Measurements from ENCODE around the gene SAMD4B. TPM values are rescaled to one million over a fixed set of nuclear protein-coding genes. Genes with fewer than 3 reads are reported as not detected.

SAMD4B gene
- total and polyA plus RNA-seq, 9 of the 15 experiments (the other 6 are each of a cell fraction or from before 2014, with no cell fraction given), result 3.4 to 90.5 (median 38.0) TPM

GRCh38 chr19:39401070-39401548 is 58.9 kb downstream of the SAMD4B start (continued):
- TF ChIP-seq KLF1 (tag; IDR thresholded peaks at IDR 0.05) (no peak), KAT8 (IDR thresholded peaks at IDR 0.05; ENCODE audit: low read depth) (no peak), WHSC1 (IDR thresholded peaks at IDR 0.05; ENCODE audit: low read length) (no peak), DPF2 (IDR thresholded peaks at IDR 0.05) (peak; percentile 86; the same call in 1 of the 2 replicates), TAL1 (IDR thresholded peaks at IDR 0.05) (no peak), GMEB1 (CRISPR knock-in tag; IDR thresholded peaks at IDR 0.05) (no peak), SREBF2 (CRISPR knock-in tag; IDR thresholded peaks at IDR 0.05) (no peak), CCAR2 (IDR thresholded peaks at IDR 0.05; ENCODE audit: low read depth, low read length) (no peak), ELF4 (CRISPR knock-in tag; IDR thresholded peaks at IDR 0.05) (no peak), MAFK (IDR thresholded peaks at IDR 0.05; ENCODE audit: low read length) (no peak), ID3 (CRISPR knock-in tag; IDR thresholded peaks at IDR 0.05) (no peak), ID3 (tag; IDR thresholded peaks at IDR 0.05) (no peak), MECOM (CRISPR knock-in tag; IDR thresholded peaks at IDR 0.05) (no peak), FOXA3 (CRISPR knock-in tag; conservative IDR thresholded peaks at IDR 0.05 in 1 of 2, IDR thresholded peaks at IDR 0.05 in 1 of 2) (0 out of 4 replicates have a peak, but pooled peaks of 1 of the 2 experiments have one; percentile 43), DDX20 (tag; IDR thresholded peaks at IDR 0.05; ENCODE audit: low read depth) (no peak), DIDO1 (tag; IDR thresholded peaks at IDR 0.05; ENCODE audit: low read depth) (no peak), MEF2D (tag; conservative IDR thresholded peaks at IDR 0.05; ENCODE audit: low read depth) (no peak)
- TF ChIP-seq, protein P1, sequence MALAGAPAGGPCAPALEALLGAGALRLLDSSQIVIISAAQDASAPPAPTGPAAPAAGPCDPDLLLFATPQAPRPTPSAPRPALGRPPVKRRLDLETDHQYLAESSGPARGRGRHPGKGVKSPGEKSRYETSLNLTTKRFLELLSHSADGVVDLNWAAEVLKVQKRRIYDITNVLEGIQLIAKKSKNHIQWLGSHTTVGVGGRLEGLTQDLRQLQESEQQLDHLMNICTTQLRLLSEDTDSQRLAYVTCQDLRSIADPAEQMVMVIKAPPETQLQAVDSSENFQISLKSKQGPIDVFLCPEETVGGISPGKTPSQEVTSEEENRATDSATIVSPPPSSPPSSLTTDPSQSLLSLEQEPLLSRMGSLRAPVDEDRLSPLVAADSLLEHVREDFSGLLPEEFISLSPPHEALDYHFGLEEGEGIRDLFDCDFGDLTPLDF (CRISPR knock-in tag; IDR thresholded peaks at IDR 0.05), result no peak
- TF ChIP-seq, protein P2, sequence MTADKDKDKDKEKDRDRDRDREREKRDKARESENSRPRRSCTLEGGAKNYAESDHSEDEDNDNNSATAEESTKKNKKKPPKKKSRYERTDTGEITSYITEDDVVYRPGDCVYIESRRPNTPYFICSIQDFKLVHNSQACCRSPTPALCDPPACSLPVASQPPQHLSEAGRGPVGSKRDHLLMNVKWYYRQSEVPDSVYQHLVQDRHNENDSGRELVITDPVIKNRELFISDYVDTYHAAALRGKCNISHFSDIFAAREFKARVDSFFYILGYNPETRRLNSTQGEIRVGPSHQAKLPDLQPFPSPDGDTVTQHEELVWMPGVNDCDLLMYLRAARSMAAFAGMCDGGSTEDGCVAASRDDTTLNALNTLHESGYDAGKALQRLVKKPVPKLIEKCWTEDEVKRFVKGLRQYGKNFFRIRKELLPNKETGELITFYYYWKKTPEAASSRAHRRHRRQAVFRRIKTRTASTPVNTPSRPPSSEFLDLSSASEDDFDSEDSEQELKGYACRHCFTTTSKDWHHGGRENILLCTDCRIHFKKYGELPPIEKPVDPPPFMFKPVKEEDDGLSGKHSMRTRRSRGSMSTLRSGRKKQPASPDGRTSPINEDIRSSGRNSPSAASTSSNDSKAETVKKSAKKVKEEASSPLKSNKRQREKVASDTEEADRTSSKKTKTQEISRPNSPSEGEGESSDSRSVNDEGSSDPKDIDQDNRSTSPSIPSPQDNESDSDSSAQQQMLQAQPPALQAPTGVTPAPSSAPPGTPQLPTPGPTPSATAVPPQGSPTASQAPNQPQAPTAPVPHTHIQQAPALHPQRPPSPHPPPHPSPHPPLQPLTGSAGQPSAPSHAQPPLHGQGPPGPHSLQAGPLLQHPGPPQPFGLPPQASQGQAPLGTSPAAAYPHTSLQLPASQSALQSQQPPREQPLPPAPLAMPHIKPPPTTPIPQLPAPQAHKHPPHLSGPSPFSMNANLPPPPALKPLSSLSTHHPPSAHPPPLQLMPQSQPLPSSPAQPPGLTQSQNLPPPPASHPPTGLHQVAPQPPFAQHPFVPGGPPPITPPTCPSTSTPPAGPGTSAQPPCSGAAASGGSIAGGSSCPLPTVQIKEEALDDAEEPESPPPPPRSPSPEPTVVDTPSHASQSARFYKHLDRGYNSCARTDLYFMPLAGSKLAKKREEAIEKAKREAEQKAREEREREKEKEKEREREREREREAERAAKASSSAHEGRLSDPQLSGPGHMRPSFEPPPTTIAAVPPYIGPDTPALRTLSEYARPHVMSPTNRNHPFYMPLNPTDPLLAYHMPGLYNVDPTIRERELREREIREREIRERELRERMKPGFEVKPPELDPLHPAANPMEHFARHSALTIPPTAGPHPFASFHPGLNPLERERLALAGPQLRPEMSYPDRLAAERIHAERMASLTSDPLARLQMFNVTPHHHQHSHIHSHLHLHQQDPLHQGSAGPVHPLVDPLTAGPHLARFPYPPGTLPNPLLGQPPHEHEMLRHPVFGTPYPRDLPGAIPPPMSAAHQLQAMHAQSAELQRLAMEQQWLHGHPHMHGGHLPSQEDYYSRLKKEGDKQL (CRISPR knock-in tag; IDR thresholded peaks at IDR 0.05; ENCODE audit: borderline replicate concordance), result no peak

All from K562 (cell line).